SH-SY5Y (cell line): ENCODE data around the gene PIK3CG.

Source experiments
- GATA2 ChIP-seq: IDR thresholded peaks from 2 replicates; pipeline ENCODE4 v1.6.1; 2011; ENCODE audit warnings: mild to moderate bottlenecking, low read depth, low read length
- GATA3 ChIP-seq: IDR thresholded peaks from 2 replicates; pipeline ENCODE4 v1.6.1; 2011; ENCODE audit warnings: low read depth, mild to moderate bottlenecking, low read length, moderate library complexity

PIK3CG gene

GRCh38 chr7:106848049-106848448, 17.0 kb upstream of the PIK3CG start:
- TF ChIP-seq GATA3 (no peak), GATA2 (no peak)

- TF ChIP-seq GATA3 (no peak), GATA2 (no peak)
Observed at GRCh38 chr7:106848851-106849442, 16.1 kb upstream of the PIK3CG start.

- TF ChIP-seq GATA2 (no peak), GATA3 (no peak)
Observed at GRCh38 chr7:106853250-106853908, 11.7 kb upstream of the PIK3CG start.

- TF ChIP-seq GATA2 (no peak), GATA3 (no peak)
Observed at GRCh38 chr7:106855540-106856132, 9.4 kb upstream of the PIK3CG start.

GRCh38 chr7:106858618-106859532, 6.2 kb upstream of the PIK3CG start:
- no peak for TF ChIP-seq GATA2
- no peak for TF ChIP-seq GATA3

GRCh38 chr7:106862317-106863089, 2.6 kb upstream of the PIK3CG start:
- TF ChIP-seq GATA3 (no peak), GATA2 (no peak)

- TF ChIP-seq GATA3, result no peak
- TF ChIP-seq GATA2, result no peak
Observed at GRCh38 chr7:106863274-106863997, 1.6 kb upstream of the PIK3CG start.

- TF ChIP-seq GATA2 (no peak), GATA3 (no peak)
Observed at GRCh38 chr7:106864298-106865081, 592 bp upstream of the PIK3CG start.

- no peak for TF ChIP-seq GATA3
- no peak for TF ChIP-seq GATA2
Observed at GRCh38 chr7:106866298-106867281, 1.5 kb downstream of the PIK3CG start.

GRCh38 chr7:106867641-106868351, 2.7 kb downstream of the PIK3CG start:
- TF ChIP-seq GATA3 (no peak), GATA2 (no peak)

- no peak for TF ChIP-seq GATA3
- TF ChIP-seq GATA2, result no peak
Observed at GRCh38 chr7:106868364-106868763, 3.3 kb downstream of the PIK3CG start.

GRCh38 chr7:106869954-106870353, 4.9 kb downstream of the PIK3CG start:
- TF ChIP-seq GATA2 (no peak), GATA3 (no peak)
